ENCODE data around the gene ZNF862. TPM values are rescaled to one million over a fixed set of nuclear protein-coding genes. Genes with fewer than 3 reads are reported as not detected.
"Not testable (repeated sequence)": the region's sequence is repeated elsewhere in the genome, so short reads cannot be mapped to it uniquely, and the experiment has no call there.

Gene ZNF862
- total RNA-seq, 1 donor from 2014 or later: 11.4 TPM

- DNase-seq: no peak
Observed at GRCh38 chr7:149824748-149825566, 13.2 kb upstream of the ZNF862 start.

GRCh38 chr7:149825567-149826343, 12.4 kb upstream of the ZNF862 start:
- no peak for DNase-seq

- DNase-seq: no peak
Observed at GRCh38 chr7:149826344-149827088, 11.7 kb upstream of the ZNF862 start.

GRCh38 chr7:149827089-149827981, 10.8 kb upstream of the ZNF862 start:
- no peak for DNase-seq

- no peak for DNase-seq
Observed at GRCh38 chr7:149828357-149829309, 9.5 kb upstream of the ZNF862 start.

- DNase-seq: not testable (repeated sequence)
Observed at GRCh38 chr7:149830527-149830926, 7.6 kb upstream of the ZNF862 start.

GRCh38 chr7:149830997-149831740, 7.0 kb upstream of the ZNF862 start:
- DNase-seq: no peak

- no peak for DNase-seq
Observed at GRCh38 chr7:149831741-149832219, 6.4 kb upstream of the ZNF862 start.

- DNase-seq: no peak
Observed at GRCh38 chr7:149832332-149833041, 5.7 kb upstream of the ZNF862 start.

- no peak for DNase-seq
Observed at GRCh38 chr7:149833495-149834130, 4.6 kb upstream of the ZNF862 start.

- no peak for DNase-seq
Observed at GRCh38 chr7:149834601-149835000, 3.6 kb upstream of the ZNF862 start.

- DNase-seq: no peak
Observed at GRCh38 chr7:149836434-149836833, 1.7 kb upstream of the ZNF862 start.

GRCh38 chr7:149837564-149838223, 481 bp upstream of the ZNF862 start:
- DNase-seq: no peak

GRCh38 chr7:149838992-149839408, 825 bp downstream of the ZNF862 start:
- no peak for DNase-seq

- no peak for DNase-seq
Observed at GRCh38 chr7:149839933-149840332, 1.8 kb downstream of the ZNF862 start.

- no peak for DNase-seq
Observed at GRCh38 chr7:149843566-149843965, 5.4 kb downstream of the ZNF862 start.

- no peak for DNase-seq
Observed at GRCh38 chr7:149844445-149844844, 6.3 kb downstream of the ZNF862 start.

Measured in skin of body (tissue), 2 donors.